PC-9 (cell line): ENCODE results near the gene SERTAD2.

Source experiments
- CTCF ChIP-seq: fragments of 200-600 bp; sonication (generic); conservative IDR thresholded peaks from 2 replicates; pipeline ENCODE4 v1.6.1; 2017; ENCODE audit warnings: mixed run types, antibody characterized with exemption, mild to moderate bottlenecking, moderate library complexity
- EZH2 ChIP-seq: fragments of 200-600 bp; sonication (generic); IDR thresholded peaks from 2 replicates; pipeline ENCODE4 v1.8.0; 2017; ENCODE audit warnings: antibody characterized with exemption, low read depth

GRCh38 chr2:64591188-64591587, 62.5 kb downstream of the SERTAD2 start:
- TF ChIP-seq EZH2 (no peak), CTCF (no peak)
